HG03159 (cell line): ENCODE data around the gene DNMT3A.

Source experiments
- ATAC-seq: cut with Tn5 transposase; IDR thresholded peaks from one replicate; pipeline ENCODE4 v1.9.1; 2021; ENCODE audit warnings: mild to moderate bottlenecking, moderate library complexity; ENCODE audit not compliant: unreplicated experiment

Gene DNMT3A

DNA sequence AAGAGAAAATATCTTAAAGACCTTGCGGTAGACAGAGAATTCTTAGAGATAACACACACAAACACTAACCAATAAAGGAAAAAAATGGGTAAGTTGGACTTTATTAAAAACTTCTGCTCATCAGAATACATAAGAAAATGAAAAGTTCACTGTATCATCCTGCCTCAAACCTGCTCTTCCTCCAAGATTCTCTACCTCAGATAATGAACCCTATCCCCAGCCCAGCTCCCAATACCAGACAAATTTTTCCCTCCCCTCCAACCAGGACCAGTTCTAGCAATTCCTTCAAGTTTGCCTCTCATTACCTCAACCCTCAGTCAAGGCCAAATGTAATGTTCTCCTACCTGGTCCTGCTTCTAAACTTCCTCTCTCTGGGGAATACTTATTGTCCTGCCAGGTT lies 79.4 kb downstream of the DNMT3A start:
- no peak for ATAC-seq

- ATAC-seq: no peak
Observed at GRCh38 chr2:25259737-25260124, 82.0 kb downstream of the DNMT3A start.

GRCh38 chr2:25258847-25259736 lies 82.6 kb downstream of the DNMT3A start:
- no peak for ATAC-seq

GRCh38 chr2:25257931-25258846 lies 83.5 kb downstream of the DNMT3A start:
- no peak for ATAC-seq

GRCh38 chr2:25257032-25257552 lies 84.6 kb downstream of the DNMT3A start:
- no peak for ATAC-seq

DNA sequence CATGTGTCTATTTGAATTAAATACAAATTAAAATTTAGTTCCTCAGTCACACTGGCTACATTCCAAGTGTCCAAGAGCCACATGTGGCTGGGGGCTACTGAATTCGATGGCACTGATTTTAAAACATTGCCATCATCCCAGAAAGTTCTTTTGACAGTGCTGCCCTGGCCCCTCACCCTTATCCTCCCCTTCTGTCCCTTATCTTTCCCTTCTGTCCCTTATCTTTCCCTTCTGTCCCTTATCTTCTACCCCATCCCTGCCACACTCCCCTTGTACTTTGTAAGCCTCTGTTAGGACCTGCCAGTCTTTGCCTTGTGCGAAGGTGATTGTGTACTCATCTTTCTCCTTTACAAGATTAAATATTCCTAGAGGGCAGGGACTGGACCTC lies 85.2 kb downstream of the DNMT3A start:
- no peak for ATAC-seq

- no peak for ATAC-seq
Observed at GRCh38 chr2:25255745-25256487, 85.8 kb downstream of the DNMT3A start.

GRCh38 chr2:25254961-25255360 lies 86.8 kb downstream of the DNMT3A start:
- ATAC-seq: no peak

GRCh38 chr2:25253153-25253626 lies 88.5 kb downstream of the DNMT3A start:
- ATAC-seq: no peak

DNA sequence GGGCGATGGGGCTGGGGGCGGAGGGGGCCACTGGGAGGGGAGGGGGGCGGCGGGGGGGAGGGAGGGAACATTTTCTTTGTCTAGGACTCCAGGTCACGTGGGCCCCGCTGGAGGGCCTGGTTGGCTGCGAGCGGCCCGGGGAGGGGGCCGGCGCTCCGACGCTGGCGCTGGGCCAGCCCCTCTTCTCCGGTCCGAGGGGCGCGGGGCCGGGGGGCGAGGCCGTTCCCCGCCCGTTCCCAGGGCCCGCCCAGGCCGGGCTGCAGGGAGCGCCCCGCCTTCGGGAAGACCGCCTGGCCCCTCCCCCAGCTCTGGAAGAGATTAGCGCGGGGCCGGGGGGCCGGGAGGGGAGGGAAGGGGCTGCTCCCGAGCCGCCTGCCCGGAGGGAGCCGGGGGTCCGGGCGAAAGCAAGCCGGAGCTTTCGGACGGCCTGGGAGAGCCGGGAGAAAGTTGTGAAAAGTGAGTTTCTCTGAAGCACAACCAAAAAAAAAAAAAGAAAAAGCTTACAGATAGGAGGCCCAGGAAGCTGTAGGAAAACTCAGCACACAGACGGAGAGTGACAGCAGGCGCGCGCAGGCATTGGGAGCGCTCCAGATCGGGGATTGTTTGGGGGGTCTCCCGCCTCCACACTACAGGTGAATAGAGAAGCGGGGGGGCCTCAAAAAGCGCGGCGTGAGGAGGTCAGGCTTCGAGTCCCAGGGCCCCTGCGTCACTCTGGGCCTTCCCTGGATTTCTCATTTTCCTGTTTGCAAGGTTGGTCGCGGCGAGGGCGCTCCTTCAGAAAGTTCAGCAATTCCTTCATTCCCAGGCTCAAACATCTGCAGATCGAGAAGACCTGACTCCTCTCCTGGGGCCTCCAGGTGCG lies 89.2 kb downstream of the DNMT3A start:
- ATAC-seq: peak; percentile 43

- ATAC-seq: peak; percentile 42
Observed at GRCh38 chr2:25251422-25252273, 90.1 kb downstream of the DNMT3A start.

DNA sequence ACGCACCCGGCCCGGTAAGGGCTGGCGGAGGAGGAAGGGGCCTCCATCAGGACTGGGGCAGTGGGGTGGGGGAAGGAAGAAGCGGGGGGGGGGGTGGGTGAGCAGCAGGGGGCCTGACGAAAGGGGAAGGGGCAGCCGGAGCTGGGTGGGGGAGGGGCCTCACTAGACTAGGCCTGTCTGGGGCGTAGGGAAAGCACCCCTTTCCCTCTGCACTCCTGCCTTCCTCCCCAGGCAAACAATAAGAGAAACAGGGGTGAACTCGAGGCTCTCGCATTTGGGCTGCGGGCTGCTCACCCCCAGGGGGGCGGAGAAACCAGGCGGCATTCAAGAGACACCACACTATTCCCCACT lies 90.7 kb downstream of the DNMT3A start:
- ATAC-seq: no peak

DNA sequence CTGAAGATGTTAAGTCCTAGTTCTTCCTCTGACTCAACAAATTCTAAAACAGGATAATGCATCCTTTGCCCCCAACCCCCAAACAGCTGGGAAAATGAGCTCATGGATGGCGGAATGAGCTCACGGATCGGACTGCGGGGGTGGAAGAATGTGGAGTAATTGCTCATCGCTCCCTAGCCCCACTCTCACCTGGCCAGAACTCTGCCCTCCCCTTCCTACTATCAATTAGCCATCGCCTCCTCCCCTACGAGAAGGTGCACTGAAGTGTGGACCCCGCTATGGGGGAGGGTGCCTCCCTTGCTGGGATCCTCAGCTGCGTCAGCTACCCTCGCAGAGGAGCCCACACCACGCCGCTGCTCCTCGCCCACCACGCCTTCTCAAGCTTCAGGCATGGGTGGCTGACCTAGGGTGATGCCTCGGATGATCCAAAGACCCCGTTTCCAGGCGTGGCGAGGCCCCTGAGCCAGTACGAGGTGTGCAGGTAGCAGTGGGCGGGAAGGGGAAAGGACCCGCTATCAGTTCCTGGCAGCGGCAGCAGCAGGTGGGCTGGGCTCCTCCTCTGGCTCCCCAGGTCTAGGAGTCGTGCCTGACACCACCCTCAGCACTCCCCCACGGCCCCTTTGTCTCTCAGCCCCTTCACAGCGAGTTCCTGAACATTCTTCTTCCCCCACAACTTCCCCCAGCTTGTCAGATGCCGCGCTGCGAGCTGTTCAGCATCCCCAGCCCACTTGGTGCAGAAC lies 91.2 kb downstream of the DNMT3A start:
- ATAC-seq: no peak

DNA sequence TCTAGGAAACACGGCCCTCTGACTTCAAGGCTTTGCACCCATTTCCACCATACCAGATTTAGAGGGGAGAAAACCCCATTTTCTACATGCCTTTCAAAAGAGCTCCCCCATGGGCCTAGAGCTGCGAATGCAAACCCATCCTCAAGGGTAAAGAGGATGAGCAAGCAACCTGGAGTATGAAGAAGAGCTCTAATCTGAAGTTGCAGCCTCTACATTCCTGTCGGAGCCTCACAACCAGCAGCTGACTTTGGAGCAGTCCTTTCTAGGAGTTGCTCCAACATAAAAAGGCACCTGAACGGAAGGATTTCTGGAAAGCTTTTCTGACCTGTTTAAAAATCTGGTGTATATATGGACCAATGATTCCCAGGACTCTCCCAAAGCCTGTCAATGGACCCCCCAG lies 91.9 kb downstream of the DNMT3A start:
- ATAC-seq: no peak

DNA sequence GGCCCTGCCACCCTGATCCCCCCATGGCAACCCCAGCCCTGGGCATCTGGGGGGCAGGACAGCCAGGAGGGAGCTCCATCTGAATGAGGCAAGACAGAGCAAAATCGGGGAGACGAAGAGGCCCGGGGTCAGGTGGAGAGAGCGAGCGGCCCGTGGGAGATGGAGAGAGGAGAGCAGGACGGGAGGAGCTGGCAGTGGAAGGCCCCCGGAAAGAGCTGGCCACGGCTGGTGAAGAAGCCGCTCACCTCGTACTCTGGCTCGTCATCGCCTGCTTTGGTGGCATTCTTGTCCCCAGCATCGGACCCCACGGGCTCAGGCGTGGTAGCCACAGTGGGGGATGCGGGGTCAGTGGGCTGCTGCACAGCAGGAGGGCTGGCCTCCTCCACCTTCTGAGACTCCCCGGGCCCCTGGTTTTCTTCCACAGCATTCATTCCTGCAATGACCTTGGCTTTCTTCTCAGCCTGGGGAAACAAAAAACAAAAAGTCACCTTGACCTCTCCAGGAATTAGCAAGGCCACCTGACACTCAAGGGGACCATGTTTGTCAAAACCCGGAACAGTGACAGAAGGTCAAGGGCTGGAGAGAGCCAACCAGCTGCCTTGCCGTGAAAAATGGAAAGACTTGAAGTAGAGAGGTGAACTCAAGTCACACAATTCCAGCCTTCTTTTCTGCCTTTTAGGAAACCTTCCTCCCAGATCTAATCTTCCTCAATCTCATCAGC lies 93.8 kb downstream of the DNMT3A start:
- ATAC-seq: no peak

GRCh38 chr2:25246558-25247290 lies 95.0 kb downstream of the DNMT3A start:
- ATAC-seq: no peak

GRCh38 chr2:25246001-25246400 lies 95.7 kb downstream of the DNMT3A start:
- no peak for ATAC-seq
